Placental pericyte (primary cell): ENCODE measurements around the gene ATP8B3. TPM values are rescaled to one million over a fixed set of nuclear protein-coding genes. Genes with fewer than 3 reads are reported as not detected.

ENCODE experiments used
- total RNA-seq: library from RNA; depleted of rRNA; stranded (reverse); fragments of >200 nt; gene quantifications from 2 replicates; pipeline ENCODE4 v1.2.3, GENCODE V29; 2012

Gene ATP8B3
- 1.1 and 2.3 TPM in 2 replicates for total RNA-seq

DNA sequence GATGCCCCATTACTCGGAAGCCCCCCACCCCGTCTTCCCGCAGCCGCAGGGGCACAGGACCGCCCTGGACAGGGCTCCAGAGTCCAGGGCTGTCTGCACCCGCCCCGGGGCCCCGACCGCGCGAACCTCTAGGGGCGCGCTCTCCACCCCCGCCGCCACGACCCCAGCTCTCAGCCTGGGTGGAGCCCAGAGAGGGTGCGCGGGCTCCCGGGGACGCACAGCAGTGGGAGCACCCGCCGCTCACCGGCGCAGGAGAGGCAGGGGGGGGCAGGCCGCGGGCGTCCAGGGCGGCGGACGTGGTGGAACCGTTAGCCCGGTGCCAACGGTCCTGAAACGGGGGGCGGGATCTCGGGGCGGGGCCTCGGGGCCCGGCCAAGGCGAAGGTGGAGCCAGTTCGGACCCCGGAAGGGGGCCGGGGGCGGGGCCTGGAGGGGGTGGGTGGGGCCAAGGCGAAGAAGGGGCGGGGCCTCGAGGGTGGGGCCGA, at the start of gene ATP8B3:
Gene ATP8B3 (minus strand): TSS at position 335 of the 484 bp plus-strand sequence. CDS start 540 bp downstream, outside the sequence.

DNA sequence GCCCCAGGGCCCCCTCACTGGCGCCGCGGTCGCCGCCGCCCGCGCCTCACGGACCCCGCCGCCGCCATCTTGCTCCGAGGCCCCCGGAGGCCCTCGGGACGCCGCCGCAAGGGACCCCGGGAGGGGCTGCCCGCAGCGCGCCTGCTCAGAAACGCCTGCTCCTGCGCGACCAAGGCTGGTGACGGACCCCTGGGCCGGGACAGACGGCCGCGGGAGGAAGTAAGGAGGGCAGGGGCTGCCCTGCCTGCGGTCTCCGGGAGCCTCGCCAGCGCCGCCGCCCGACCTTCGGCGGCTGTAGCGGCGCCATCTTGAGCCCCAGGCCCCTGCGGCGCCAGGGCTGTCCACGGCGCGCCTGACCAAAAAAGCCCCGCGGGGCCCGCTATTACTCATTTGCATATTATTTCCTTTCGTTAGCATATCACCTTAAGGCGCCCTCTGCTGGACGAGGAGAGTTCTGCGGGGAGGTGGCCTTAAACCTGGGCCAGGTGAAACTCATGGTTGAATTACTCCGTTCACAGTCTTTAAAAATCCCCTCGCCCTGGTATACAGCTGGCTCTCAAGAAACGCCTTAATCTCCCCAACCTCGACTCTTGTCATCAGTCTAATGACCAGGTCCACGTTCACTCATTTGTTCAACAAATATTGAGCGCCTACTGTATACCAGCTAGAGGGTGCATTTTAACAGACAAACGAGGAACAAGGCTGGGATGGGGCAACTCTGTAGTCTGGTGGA, 36.5 kb upstream of the ATP8B3 start, which contains the start of gene REXO1:
Gene REXO1 (minus strand): TSS at position 85 of the 733 bp plus-strand sequence. CDS start 125 bp downstream, outside the sequence.

GRCh38 chr19:1752757-1753728, 59.0 kb downstream of the ATP8B3 start, which contains the start of gene ONECUT3:
TSS of gene ONECUT3 (plus strand) at chr19:1753506. CDS start at chr19:1753663, 157 bp downstream.

Other genes starting within 250 kb of the ATP8B3 start
- gene MEX3D, start 244.0 kb downstream of the ATP8B3 start, total RNA-seq = 23.2 and 98.2 TPM in 2 replicates
- gene MBD3, start 219.4 kb downstream of the ATP8B3 start, total RNA-seq = 80.5 and 134 TPM in 2 replicates
- 30.6 TPM in 2 replicates for gene UQCR11, start 206.8 kb downstream of the ATP8B3 start, total RNA-seq
- 44.6 and 123 TPM in 2 replicates for gene TCF3, start 159.7 kb downstream of the ATP8B3 start, total RNA-seq
- gene ONECUT3, start 58.8 kb downstream of the ATP8B3 start, total RNA-seq = not detected in 2 replicates
- gene REXO1, start 36.2 kb upstream of the ATP8B3 start, total RNA-seq = 19.9 and 28.1 TPM in 2 replicates
- gene KLF16, start 51.3 kb upstream of the ATP8B3 start, total RNA-seq = 9.4 and 14.7 TPM in 2 replicates
- 54.1 and 87.0 TPM in 2 replicates for gene ABHD17A, start 73.2 kb upstream of the ATP8B3 start, total RNA-seq
- 5.7 and 6.4 TPM in 2 replicates for gene ADAT3, start 93.1 kb upstream of the ATP8B3 start, total RNA-seq
- gene SCAMP4, start 93.1 kb upstream of the ATP8B3 start, total RNA-seq = 71.4 and 82.7 TPM in 2 replicates
- gene CSNK1G2, start 128.9 kb upstream of the ATP8B3 start, total RNA-seq = 87.3 and 112 TPM in 2 replicates
- gene BTBD2, start 203.4 kb upstream of the ATP8B3 start, total RNA-seq = 58.4 and 58.6 TPM in 2 replicates
- gene MKNK2, start 239.0 kb upstream of the ATP8B3 start, total RNA-seq = 49.7 and 222 TPM in 2 replicates